ENCODE results near the gene LYPLAL1. TPM values are rescaled to one million over a fixed set of nuclear protein-coding genes. Genes with fewer than 3 reads are reported as not detected.

LYPLAL1 gene
- total and polyA plus RNA-seq, 2 of the 4 experiments (the other 2 are of a cell fraction), result 4.8 to 7.5 TPM

DNA sequence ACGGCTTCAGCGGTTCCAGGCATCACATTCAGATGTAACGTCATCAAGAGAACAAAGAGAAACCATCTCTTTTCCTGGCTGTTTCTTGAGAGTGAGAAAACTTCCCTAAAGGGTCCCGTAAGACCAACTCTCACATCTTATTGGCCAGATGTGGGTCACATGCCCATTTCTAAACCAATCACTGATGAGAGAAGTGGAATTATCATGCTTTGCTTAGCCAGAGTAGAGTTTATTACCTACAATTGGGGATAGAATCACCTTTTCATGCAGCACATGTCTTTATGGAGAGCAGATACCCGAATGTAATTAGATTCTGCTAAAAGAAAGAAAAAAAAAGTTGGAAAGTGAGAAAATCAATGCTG lies 54.4 kb downstream of the LYPLAL1 start:
- intact Hi-C loops (cut with micrococcal nuclease), result no loop called here
- no TSS peak for BruUV-seq (replicated peaks)
- WGBS, 2 experiments (ENCODE audit: extremely low coverage in 2 of 2, insufficient read length in 1 of 2), result 100% methylated on average over 3 of the region's 5 CpGs; no CpG with 5 or more reads in 1 of the 2 experiments
- Histone ChIP-seq H3K18ac (ENCODE audit: low read depth, low read length) (no peak overlapping the region), H2BK15ac (ENCODE audit: low read depth, low read length) (no peak overlapping the region), H2BK20ac (ENCODE audit: low read depth, low read length) (no peak overlapping the region), H3K4ac (ENCODE audit: low read depth, low read length) (no peak overlapping the region), H3K4me3 (ENCODE audit: insufficient read depth, low read depth, low read length) (no peak overlapping the region), H3K23ac (ENCODE audit: low read depth, low read length) (no peak overlapping the region), H4K5ac (ENCODE audit: low read depth, low read length) (no peak overlapping the region), H3K27me3 (ENCODE audit: control insufficient read depth, insufficient read depth, low read length) (no peaks in the 10 kb centered on the region), H3K14ac (replicated peaks; ENCODE audit: low read depth, low read length) (no peak overlapping the region), H3K27ac (ENCODE audit: insufficient read depth, low read length) (no peak overlapping the region), H3K4me2 (ENCODE audit: low read depth, low read length) (no peak overlapping the region), H2AK5ac (ENCODE audit: low read depth, low read length) (no peak overlapping the region), H3K9me1 (ENCODE audit: insufficient read depth, low read length) (no peaks in the 10 kb centered on the region), H2AFZ (replicated peaks; ENCODE audit: low read length, poor library complexity) (no peak overlapping the region), H3K9ac (ENCODE audit: low read depth, low read length) (no peak overlapping the region), H4K8ac (ENCODE audit: low read depth in 2 of 2, low read length in 2 of 2) (no peak overlapping the region), H2AK9ac (replicated peaks; ENCODE audit: low read depth, low read length, poor library complexity) (no peak overlapping the region), H4K20me1 (ENCODE audit: insufficient read depth, low read length) (no peaks in the 10 kb centered on the region), H3K9me3 (ENCODE audit: control insufficient read depth, insufficient read depth, low read length) (no peaks in the 10 kb centered on the region), H4K91ac (ENCODE audit: insufficient read depth, low read depth, low read length) (no peak overlapping the region), H2BK120ac (ENCODE audit: low read depth, low read length) (no peak overlapping the region), H3K4me1 (ENCODE audit: control insufficient read depth, insufficient read depth, low read length) (no peaks in the 10 kb centered on the region), H3K79me1 (ENCODE audit: low read depth in 1 of 2, low read length in 2 of 2) (no peaks in the 10 kb centered on the region), H2BK5ac (ENCODE audit: low read depth, low read length, poor library complexity, severe bottlenecking) (no peak overlapping the region), H3K56ac (ENCODE audit: extremely low read depth, insufficient read depth, low read length) (no peak overlapping the region), H3K36me3 (ENCODE audit: control insufficient read depth, insufficient read depth, low read length) (no peaks in the 10 kb centered on the region; the same call in 1 of the 2 replicates)
- in situ Hi-C loops (cut with MboI; ENCODE audit: low sequenced_read_pairs), result no loop called here
- POLR2A ChIA-PET (ENCODE audit: unreplicated experiment), result no interaction called here
- ATAC-seq (ENCODE audit: low read depth) (no peak), DNase-seq (no peak)
- CTCF ChIA-PET, result no interaction called here
- dilution Hi-C loops (cut with HindIII; ENCODE audit: low sequenced_read_pairs, unreplicated experiment), result no loop called here
- TF ChIP-seq RAD21 (IDR thresholded peaks at IDR 0.05; ENCODE audit: low read length), result no peak
- TF ChIP-seq CEBPB (IDR thresholded peaks at IDR 0.05; ENCODE audit: low read depth, low read length), result no peak
- TF ChIP-seq, protein P1, sequence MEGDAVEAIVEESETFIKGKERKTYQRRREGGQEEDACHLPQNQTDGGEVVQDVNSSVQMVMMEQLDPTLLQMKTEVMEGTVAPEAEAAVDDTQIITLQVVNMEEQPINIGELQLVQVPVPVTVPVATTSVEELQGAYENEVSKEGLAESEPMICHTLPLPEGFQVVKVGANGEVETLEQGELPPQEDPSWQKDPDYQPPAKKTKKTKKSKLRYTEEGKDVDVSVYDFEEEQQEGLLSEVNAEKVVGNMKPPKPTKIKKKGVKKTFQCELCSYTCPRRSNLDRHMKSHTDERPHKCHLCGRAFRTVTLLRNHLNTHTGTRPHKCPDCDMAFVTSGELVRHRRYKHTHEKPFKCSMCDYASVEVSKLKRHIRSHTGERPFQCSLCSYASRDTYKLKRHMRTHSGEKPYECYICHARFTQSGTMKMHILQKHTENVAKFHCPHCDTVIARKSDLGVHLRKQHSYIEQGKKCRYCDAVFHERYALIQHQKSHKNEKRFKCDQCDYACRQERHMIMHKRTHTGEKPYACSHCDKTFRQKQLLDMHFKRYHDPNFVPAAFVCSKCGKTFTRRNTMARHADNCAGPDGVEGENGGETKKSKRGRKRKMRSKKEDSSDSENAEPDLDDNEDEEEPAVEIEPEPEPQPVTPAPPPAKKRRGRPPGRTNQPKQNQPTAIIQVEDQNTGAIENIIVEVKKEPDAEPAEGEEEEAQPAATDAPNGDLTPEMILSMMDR (conservative IDR thresholded peaks at IDR 0.05; ENCODE audit: low read depth, low read length), result no peak
- TF ChIP-seq MAFK (IDR thresholded peaks at IDR 0.05; ENCODE audit: low read depth, low read length), result no peak
- TF ChIP-seq, protein P2, sequence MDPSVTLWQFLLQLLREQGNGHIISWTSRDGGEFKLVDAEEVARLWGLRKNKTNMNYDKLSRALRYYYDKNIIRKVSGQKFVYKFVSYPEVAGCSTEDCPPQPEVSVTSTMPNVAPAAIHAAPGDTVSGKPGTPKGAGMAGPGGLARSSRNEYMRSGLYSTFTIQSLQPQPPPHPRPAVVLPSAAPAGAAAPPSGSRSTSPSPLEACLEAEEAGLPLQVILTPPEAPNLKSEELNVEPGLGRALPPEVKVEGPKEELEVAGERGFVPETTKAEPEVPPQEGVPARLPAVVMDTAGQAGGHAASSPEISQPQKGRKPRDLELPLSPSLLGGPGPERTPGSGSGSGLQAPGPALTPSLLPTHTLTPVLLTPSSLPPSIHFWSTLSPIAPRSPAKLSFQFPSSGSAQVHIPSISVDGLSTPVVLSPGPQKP (IDR thresholded peaks at IDR 0.05; ENCODE audit: borderline replicate concordance, low read depth, low read length), result no peak
- TF ChIP-seq SMC3 (IDR thresholded peaks at IDR 0.05; ENCODE audit: low read depth, low read length), result no peak
- TF ChIP-seq, protein P3, sequence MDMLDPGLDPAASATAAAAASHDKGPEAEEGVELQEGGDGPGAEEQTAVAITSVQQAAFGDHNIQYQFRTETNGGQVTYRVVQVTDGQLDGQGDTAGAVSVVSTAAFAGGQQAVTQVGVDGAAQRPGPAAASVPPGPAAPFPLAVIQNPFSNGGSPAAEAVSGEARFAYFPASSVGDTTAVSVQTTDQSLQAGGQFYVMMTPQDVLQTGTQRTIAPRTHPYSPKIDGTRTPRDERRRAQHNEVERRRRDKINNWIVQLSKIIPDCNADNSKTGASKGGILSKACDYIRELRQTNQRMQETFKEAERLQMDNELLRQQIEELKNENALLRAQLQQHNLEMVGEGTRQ (IDR thresholded peaks at IDR 0.05; ENCODE audit: low read depth, low read length), result peak; percentile 49

All from IMR-90 (cell line).